WTC11 (cell line): Measurements from ENCODE around the gene TMEM181. TPM values are rescaled to one million over a fixed set of nuclear protein-coding genes. Genes with fewer than 3 reads are reported as not detected.

ENCODE experiments used
- CBFB ChIP-seq: sonication (generic); formaldehyde crosslinking; IDR thresholded peaks from 2 replicates; pipeline ENCODE4 v1.8.1; 2022; ENCODE audit warnings: mild to moderate bottlenecking, low read depth, missing genetic modification reagents
- CDX4 ChIP-seq: fragments of 250-450 bp; sonication (Bioruptor Pico); IDR thresholded peaks from 2 replicates; pipeline ENCODE4 v1.9.0; 2021; ENCODE audit warnings: moderate library complexity, mild to moderate bottlenecking, inconsistent platforms, borderline replicate concordance
- CREB1 ChIP-seq: sonication (generic); formaldehyde crosslinking; IDR thresholded peaks from 2 replicates; pipeline ENCODE4 v1.8.0; 2023; ENCODE audit warnings: mild to moderate bottlenecking, missing genetic modification reagents
- CREM ChIP-seq: sonication (generic); formaldehyde crosslinking; IDR thresholded peaks from 2 replicates; pipeline ENCODE4 v1.8.1; 2022; ENCODE audit warnings: mild to moderate bottlenecking, missing genetic modification reagents, moderate library complexity
- E2F1 ChIP-seq: sonication (generic); formaldehyde crosslinking; IDR thresholded peaks from 2 replicates; pipeline ENCODE4 v1.8.0; 2022; ENCODE audit warnings: mild to moderate bottlenecking, missing genetic modification reagents
- E2F5 ChIP-seq: sonication (generic); formaldehyde crosslinking; IDR thresholded peaks from 2 replicates; pipeline ENCODE4 v1.8.1; 2022; ENCODE audit warnings: mild to moderate bottlenecking, moderate library complexity, missing genetic modification reagents
- ESRRA ChIP-seq: sonication (generic); formaldehyde crosslinking; IDR thresholded peaks from 2 replicates; pipeline ENCODE4 v1.8.1; 2022; ENCODE audit warnings: mild to moderate bottlenecking, missing genetic modification reagents, borderline replicate concordance
- ETV6 ChIP-seq: sonication (generic); formaldehyde crosslinking; IDR thresholded peaks from 2 replicates; pipeline ENCODE4 v1.8.1; 2022; ENCODE audit warnings: mild to moderate bottlenecking, missing genetic modification reagents
- FOXP1 ChIP-seq: sonication (generic); formaldehyde crosslinking; IDR thresholded peaks from 2 replicates; pipeline ENCODE4 v1.8.0; 2022; ENCODE audit warnings: missing genetic modification reagents, mild to moderate bottlenecking, moderate library complexity, borderline replicate concordance
- GTF2I ChIP-seq: fragments of 250-450 bp; sonication (Bioruptor Pico); conservative IDR thresholded peaks from 2 replicates; pipeline ENCODE4 v1.4.0; 2021; ENCODE audit warnings: mild to moderate bottlenecking
- IRF2 ChIP-seq: sonication (generic); formaldehyde crosslinking; IDR thresholded peaks from 2 replicates; pipeline ENCODE4 v1.8.0; 2022; ENCODE audit warnings: low read depth, missing genetic modification reagents, borderline replicate concordance
- MLX ChIP-seq: sonication (generic); formaldehyde crosslinking; IDR thresholded peaks from 2 replicates; pipeline ENCODE4 v1.8.1; 2023; ENCODE audit warnings: mild to moderate bottlenecking, missing genetic modification reagents, moderate library complexity
- NR1H2 ChIP-seq: sonication (generic); formaldehyde crosslinking; IDR thresholded peaks from 2 replicates; pipeline ENCODE4 v1.9.0; 2021; ENCODE audit warnings: mild to moderate bottlenecking, moderate library complexity, missing genetic modification reagents
- NR2C2 ChIP-seq: sonication (generic); formaldehyde crosslinking; IDR thresholded peaks from 2 replicates; pipeline ENCODE4 v1.8.0; 2022; ENCODE audit warnings: mild to moderate bottlenecking, missing genetic modification reagents
- PRDM15 ChIP-seq: sonication (generic); formaldehyde crosslinking; IDR thresholded peaks from 2 replicates; pipeline ENCODE4 v1.8.0; 2022; ENCODE audit warnings: missing genetic modification reagents
- SP1 ChIP-seq: sonication (generic); formaldehyde crosslinking; conservative IDR thresholded peaks from 2 replicates; pipeline ENCODE4 v1.8.1; 2022; ENCODE audit warnings: missing genetic modification reagents
- TEAD1 ChIP-seq: sonication (generic); formaldehyde crosslinking; IDR thresholded peaks from 2 replicates; pipeline ENCODE4 v1.8.0; 2022; ENCODE audit warnings: mild to moderate bottlenecking, missing genetic modification reagents
- USF2 ChIP-seq: sonication (generic); formaldehyde crosslinking; IDR thresholded peaks from 2 replicates; pipeline ENCODE4 v1.8.1; 2023; ENCODE audit warnings: mild to moderate bottlenecking, missing genetic modification reagents, moderate library complexity
- ZBTB21 ChIP-seq: sonication (generic); formaldehyde crosslinking; IDR thresholded peaks from 2 replicates; pipeline ENCODE4 v1.8.1; 2023; ENCODE audit warnings: mild to moderate bottlenecking, missing genetic modification reagents, borderline replicate concordance
- ZBTB43 ChIP-seq: sonication (generic); formaldehyde crosslinking; IDR thresholded peaks from 2 replicates; pipeline ENCODE4 v1.8.1; 2023; ENCODE audit warnings: mild to moderate bottlenecking, missing genetic modification reagents
- ZNF263 ChIP-seq: sonication (generic); formaldehyde crosslinking; IDR thresholded peaks from 2 replicates; pipeline ENCODE4 v1.8.1; 2022; ENCODE audit warnings: low read depth, mild to moderate bottlenecking, moderate library complexity, missing genetic modification reagents
- ZNF396 ChIP-seq: fragments of 250-450 bp; sonication (Bioruptor Pico); IDR thresholded peaks from 2 replicates; pipeline ENCODE4 v1.8.0; 2021; ENCODE audit warnings: mild to moderate bottlenecking, moderate library complexity, borderline replicate concordance
- ZNF423 ChIP-seq: fragments of 250-450 bp; sonication (Bioruptor Pico); IDR thresholded peaks from 2 replicates; pipeline ENCODE4 v2.1.2; 2022; ENCODE audit warnings: mild to moderate bottlenecking, moderate library complexity
- total RNA-seq: library from RNA; stranded (reverse); gene quantifications from 3 replicates; pipeline ENCODE4 v1.2.3, GENCODE V29; 2021
- TF ChIP-seq, protein P1 (sequence below): sonication (generic); formaldehyde crosslinking; IDR thresholded peaks from 2 replicates; pipeline ENCODE4 v1.8.0; 2022; ENCODE audit warnings: mild to moderate bottlenecking, missing genetic modification reagents
- TF ChIP-seq, protein P2 (sequence below): sonication (generic); formaldehyde crosslinking; IDR thresholded peaks from 2 replicates; pipeline ENCODE4 v1.8.1; 2023; ENCODE audit warnings: mild to moderate bottlenecking, moderate library complexity, missing genetic modification reagents

Gene TMEM181
- total RNA-seq, 1 experiment from 2014 or later: 18.8 TPM

DNA sequence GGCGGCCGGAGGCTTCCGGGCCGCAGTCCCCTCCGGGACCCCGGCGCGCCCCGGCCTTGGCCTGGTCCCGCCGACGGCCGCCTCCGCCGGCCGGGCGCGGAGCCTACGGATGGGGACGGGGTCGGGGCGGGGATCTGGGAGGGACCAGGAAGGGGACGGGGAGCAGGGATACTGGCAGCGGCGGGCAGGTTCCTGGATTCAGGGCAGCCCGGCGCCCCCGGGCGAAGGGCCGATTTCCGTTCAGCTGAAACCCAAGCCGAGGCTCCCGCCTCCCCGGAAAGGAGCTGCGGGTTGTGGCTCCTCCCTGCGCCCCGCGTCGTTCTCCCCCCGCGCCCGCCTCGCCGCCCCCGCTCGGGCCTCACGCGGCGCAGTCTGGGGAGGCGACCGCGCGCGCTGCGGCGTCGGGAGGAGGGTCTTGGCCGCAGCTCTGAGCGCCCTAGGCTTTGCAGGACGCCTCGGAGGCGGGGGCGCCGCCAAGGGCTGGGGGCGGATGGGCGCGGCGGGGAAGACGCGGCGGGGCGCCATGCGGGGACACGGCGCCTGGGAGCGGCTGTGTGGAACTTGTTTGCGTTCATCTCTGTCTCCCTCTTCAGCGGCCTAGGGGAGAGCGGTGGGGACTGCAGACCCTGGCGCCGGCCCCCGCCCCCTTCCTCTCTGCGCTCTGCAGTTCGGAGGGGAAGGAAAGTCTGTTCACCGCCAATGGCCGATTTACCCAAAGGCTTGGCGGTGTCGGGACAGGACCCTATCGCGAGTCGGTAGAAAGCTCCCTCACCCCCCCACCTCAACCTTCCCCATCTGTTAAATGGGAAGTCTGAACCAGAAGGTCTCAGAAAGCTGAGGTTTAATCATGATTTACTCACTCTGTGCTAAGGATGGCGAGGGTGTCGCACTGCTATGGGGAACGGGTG lies 22.7 kb upstream of the TMEM181 start (continued):
- TF ChIP-seq PRDM15 (CRISPR knock-in tag) (no peak), SP1 (CRISPR knock-in tag) (peak; percentile 80; the same call in 1 of the 2 replicates), USF2 (peak; percentile 36), TEAD1 (CRISPR knock-in tag) (peak; percentile 65), GTF2I (CRISPR knock-in tag) (0 out of 2 replicates have a peak, but pooled peaks have one; percentile 53), IRF2 (CRISPR knock-in tag) (no peak), CDX4 (CRISPR knock-in tag) (no peak), ETV6 (CRISPR knock-in tag) (peak; percentile 65), ZBTB21 (CRISPR knock-in tag) (0 out of 2 replicates have a peak, but pooled peaks have one; percentile 61), CREB1 (CRISPR knock-in tag) (no peak), FOXP1 (CRISPR knock-in tag) (peak; percentile 64; the same call in 1 of the 2 replicates), ZNF263 (CRISPR knock-in tag) (peak; percentile 50; the same call in 1 of the 2 replicates), MLX (CRISPR knock-in tag) (no peak), CREM (CRISPR knock-in tag) (0 out of 2 replicates have a peak, but pooled peaks have one; percentile 28), E2F5 (CRISPR knock-in tag) (peak; percentile 34; the same call in 1 of the 2 replicates), ZNF423 (CRISPR knock-in tag) (peak; percentile 83), ESRRA (CRISPR knock-in tag) (no peak), E2F1 (CRISPR knock-in tag) (0 out of 2 replicates have a peak, but pooled peaks have one; percentile 45), NR2C2 (CRISPR knock-in tag) (0 out of 2 replicates have a peak, but pooled peaks have one; percentile 37), ZBTB43 (CRISPR knock-in tag) (0 out of 2 replicates have a peak, but pooled peaks have one; percentile 28), NR1H2 (no peak), ZNF396 (CRISPR knock-in tag) (no peak), CBFB (CRISPR knock-in tag) (0 out of 2 replicates have a peak, but pooled peaks have one; percentile 82)
- TF ChIP-seq, protein P1, sequence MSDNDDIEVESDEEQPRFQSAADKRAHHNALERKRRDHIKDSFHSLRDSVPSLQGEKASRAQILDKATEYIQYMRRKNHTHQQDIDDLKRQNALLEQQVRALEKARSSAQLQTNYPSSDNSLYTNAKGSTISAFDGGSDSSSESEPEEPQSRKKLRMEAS (CRISPR knock-in tag): peak; percentile 27; the same call in 1 of the 2 replicates
- TF ChIP-seq, protein P2, sequence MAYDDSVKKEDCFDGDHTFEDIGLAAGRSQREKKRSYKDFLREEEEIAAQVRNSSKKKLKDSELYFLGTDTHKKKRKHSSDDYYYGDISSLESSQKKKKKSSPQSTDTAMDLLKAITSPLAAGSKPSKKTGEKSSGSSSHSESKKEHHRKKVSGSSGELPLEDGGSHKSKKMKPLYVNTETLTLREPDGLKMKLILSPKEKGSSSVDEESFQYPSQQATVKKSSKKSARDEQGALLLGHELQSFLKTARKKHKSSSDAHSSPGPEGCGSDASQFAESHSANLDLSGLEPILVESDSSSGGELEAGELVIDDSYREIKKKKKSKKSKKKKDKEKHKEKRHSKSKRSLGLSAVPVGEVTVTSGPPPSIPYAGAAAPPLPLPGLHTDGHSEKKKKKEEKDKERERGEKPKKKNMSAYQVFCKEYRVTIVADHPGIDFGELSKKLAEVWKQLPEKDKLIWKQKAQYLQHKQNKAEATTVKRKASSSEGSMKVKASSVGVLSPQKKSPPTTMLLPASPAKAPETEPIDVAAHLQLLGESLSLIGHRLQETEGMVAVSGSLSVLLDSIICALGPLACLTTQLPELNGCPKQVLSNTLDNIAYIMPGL: no peak
